C4-2B (cell line): ENCODE results near the gene ATP6V0A1.

ENCODE experiments used
- CTCF ChIP-seq: fragments of 450-650 bp; conservative IDR thresholded peaks from 2 replicates; pipeline ENCODE4 v1.5.1; 2017; ENCODE audit warnings: mild to moderate bottlenecking
- ZFX ChIP-seq: fragments of 450-650 bp; IDR thresholded peaks from 2 replicates; pipeline ENCODE4 v1.6.1; 2017

- TF ChIP-seq CTCF, result no peak
- TF ChIP-seq ZFX, result no peak
Observed at GRCh38 chr17:42472709-42473521, 14.2 kb downstream of the ATP6V0A1 start.
